Neural cell (in vitro differentiated cells): ENCODE data around the gene CD81. TPM values are rescaled to one million over a fixed set of nuclear protein-coding genes. Genes with fewer than 3 reads are reported as not detected.

Experiments
- H2AFZ ChIP-seq: fragments of 200-600, 300-800 bp; sonication (generic), shearing (Covaris generic); 2 replicates; pipeline ENCODE4 v1.6.0; 2014; ENCODE audit warnings: low read depth, mild to moderate bottlenecking, antibody characterized with exemption, low read length, moderate library complexity
- H3F3A ChIP-seq: fragments of 200-600 bp; shearing (Covaris generic); 2 replicates; pipeline ENCODE4 v1.6.1; 2016; ENCODE audit warnings: mild to moderate bottlenecking, moderate library complexity, mixed read lengths, antibody characterized with exemption, low read length; ENCODE audit not compliant: insufficient read depth, poor library complexity, severe bottlenecking
- H3K27ac ChIP-seq: fragments of 200-600, 300-800 bp; sonication (generic), shearing (Covaris generic); 2 replicates; pipeline ENCODE4 v1.5.1; 2014; ENCODE audit warnings: mild to moderate bottlenecking, low read length, moderate library complexity
- H3K27me3 ChIP-seq: fragments of 300-800, 200-600 bp; sonication (generic), shearing (Covaris generic); 2 replicates; pipeline ENCODE4 v1.6.0; 2014; ENCODE audit warnings: mild to moderate bottlenecking, low read depth, low read length, moderate library complexity; ENCODE audit not compliant: insufficient read depth
- H3K36me3 ChIP-seq: fragments of 300-800, 200-600 bp; sonication (generic), shearing (Covaris generic); 2 replicates; pipeline ENCODE4 v1.5.1; 2014; ENCODE audit warnings: mild to moderate bottlenecking, antibody characterized with exemption, low read length, moderate library complexity; ENCODE audit not compliant: insufficient read depth
- H3K4me2 ChIP-seq: fragments of 300-800, 200-600 bp; sonication (generic), shearing (Covaris generic); 2 replicates; pipeline ENCODE4 v1.6.0; 2014; ENCODE audit warnings: mild to moderate bottlenecking, low read length
- H3K4me3 ChIP-seq: fragments of 300-800, 200-600 bp; sonication (generic), shearing (Covaris generic); 2 replicates; pipeline ENCODE4 v1.5.1; 2014; ENCODE audit warnings: mild to moderate bottlenecking, low read length, moderate library complexity
- H3K79me2 ChIP-seq: fragments of 200-600 bp; shearing (Covaris generic); replicated peaks from 2 replicates; pipeline ENCODE4 v1.6.0; 2014; ENCODE audit warnings: mild to moderate bottlenecking, low read length, moderate library complexity; ENCODE audit not compliant: insufficient read depth
- H3K9ac ChIP-seq: fragments of 300-800, 200-600 bp; sonication (generic), shearing (Covaris generic); 2 replicates; pipeline ENCODE4 v1.6.1; 2016; ENCODE audit warnings: mild to moderate bottlenecking, low read length, mixed read lengths
- H3K9me2 ChIP-seq: fragments of 200-600 bp; shearing (Covaris generic); 2 replicates; pipeline ENCODE4 v1.6.1; 2016; ENCODE audit warnings: mild to moderate bottlenecking, low read length, mixed read lengths; ENCODE audit not compliant: insufficient read depth
- H3K9me3 ChIP-seq: fragments of 200-600, 300-800 bp; sonication (generic), shearing (Covaris generic); 2 replicates; pipeline ENCODE4 v1.6.1; 2016; ENCODE audit warnings: mild to moderate bottlenecking, mixed run types, low read length, moderate library complexity, mixed read lengths
- H4K20me1 ChIP-seq: fragments of 200-600 bp; shearing (Covaris generic); 2 replicates; pipeline ENCODE4 v1.6.1; 2016; ENCODE audit warnings: mild to moderate bottlenecking, mixed run types; ENCODE audit not compliant: insufficient read depth
- CTCF ChIP-seq: fragments of 450-650 bp; IDR thresholded peaks from 2 replicates; pipeline ENCODE4 v1.5.1; 2014; ENCODE audit warnings: antibody characterized with exemption, mild to moderate bottlenecking, moderate library complexity; ENCODE audit not compliant: poor library complexity, severe bottlenecking
- EP300 ChIP-seq: fragments of 450-650 bp; conservative IDR thresholded peaks from 2 replicates; pipeline ENCODE4 v1.6.1; 2014; ENCODE audit warnings: antibody characterized with exemption, mild to moderate bottlenecking, moderate library complexity; ENCODE audit not compliant: poor library complexity, severe bottlenecking
- EZH2 ChIP-seq: fragments of 200-600, 300-800 bp; shearing (Covaris generic), sonication (generic); IDR thresholded peaks from 2 replicates; pipeline ENCODE4 v1.6.1; 2014; ENCODE audit warnings: antibody characterized with exemption, low read length, borderline replicate concordance, mild to moderate bottlenecking; ENCODE audit not compliant: insufficient read depth, poor library complexity, severe bottlenecking
- MXI1 ChIP-seq: fragments of 450-650 bp; conservative IDR thresholded peaks from 2 replicates; pipeline ENCODE4 v1.6.1; 2014; ENCODE audit warnings: antibody characterized with exemption, mild to moderate bottlenecking; ENCODE audit not compliant: poor library complexity, severe bottlenecking
- POLR2AphosphoS5 ChIP-seq: IDR thresholded peaks from 2 replicates; pipeline ENCODE4 v1.6.1; 2012
- RAD21 ChIP-seq: fragments of 450-650 bp; conservative IDR thresholded peaks from 2 replicates; pipeline ENCODE4 v1.6.1; 2014; ENCODE audit warnings: antibody characterized with exemption, mild to moderate bottlenecking, moderate library complexity
- SMC3 ChIP-seq: fragments of 450-650 bp; conservative IDR thresholded peaks from 2 replicates; pipeline ENCODE4 v1.6.1; 2014; ENCODE audit warnings: antibody characterized with exemption, mild to moderate bottlenecking, moderate library complexity; ENCODE audit not compliant: poor library complexity
- TAF1 ChIP-seq: IDR thresholded peaks from 2 replicates; pipeline ENCODE4 v1.6.1; 2012; ENCODE audit warnings: low read depth
- polyA plus RNA-seq: library from polyadenylated mRNA; depleted of rRNA; stranded (reverse); fragments of >200 nt; gene quantifications from 2 replicates; pipeline ENCODE4 v1.2.3, GENCODE V29; 2014
- TF ChIP-seq, protein P1 (sequence below): IDR thresholded peaks from 2 replicates; pipeline ENCODE4 v1.6.1; 2012; ENCODE audit warnings: borderline replicate concordance

The CD81 gene
- polyA plus RNA-seq, 1 donor from 2014 or later = 97.8 TPM

DNA sequence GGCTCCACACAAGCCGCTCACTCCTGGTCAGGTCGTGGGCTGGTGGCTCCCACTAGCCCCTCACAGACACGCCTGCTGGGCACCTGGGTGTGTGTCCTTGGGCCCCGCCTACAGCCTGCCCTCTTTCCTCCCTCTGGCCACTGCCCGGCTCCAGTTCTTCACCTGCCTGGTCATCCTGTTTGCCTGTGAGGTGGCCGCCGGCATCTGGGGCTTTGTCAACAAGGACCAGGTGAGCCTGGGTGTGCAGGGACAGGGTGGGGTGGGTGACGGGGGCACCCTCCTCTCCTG is 17.7 kb downstream of the CD81 start:
- no peak overlapping the region for H3K27ac ChIP-seq
- H3F3A ChIP-seq = no peaks in the 10 kb centered on the region
- no peak overlapping the region for H3K4me3 ChIP-seq
- H2AFZ ChIP-seq = no peak overlapping the region
- no peak overlapping the region for H3K9ac ChIP-seq
- H4K20me1 ChIP-seq = no peaks in the 10 kb centered on the region
- no peaks in the 10 kb centered on the region for H3K79me2 ChIP-seq
- H3K9me2 ChIP-seq = no peaks in the 10 kb centered on the region
- H3K27me3 ChIP-seq = no peaks in the 10 kb centered on the region
- H3K36me3 ChIP-seq = no peaks in the 10 kb centered on the region
- H3K4me2 ChIP-seq = no peak overlapping the region
- TF ChIP-seq RAD21 (no peak), EP300 (no peak), CTCF (no peak), MXI1 (no peak), POLR2AphosphoS5 (no peak), SMC3 (no peak), TAF1 (no peak), EZH2 (no peak)
- TF ChIP-seq, protein P1, sequence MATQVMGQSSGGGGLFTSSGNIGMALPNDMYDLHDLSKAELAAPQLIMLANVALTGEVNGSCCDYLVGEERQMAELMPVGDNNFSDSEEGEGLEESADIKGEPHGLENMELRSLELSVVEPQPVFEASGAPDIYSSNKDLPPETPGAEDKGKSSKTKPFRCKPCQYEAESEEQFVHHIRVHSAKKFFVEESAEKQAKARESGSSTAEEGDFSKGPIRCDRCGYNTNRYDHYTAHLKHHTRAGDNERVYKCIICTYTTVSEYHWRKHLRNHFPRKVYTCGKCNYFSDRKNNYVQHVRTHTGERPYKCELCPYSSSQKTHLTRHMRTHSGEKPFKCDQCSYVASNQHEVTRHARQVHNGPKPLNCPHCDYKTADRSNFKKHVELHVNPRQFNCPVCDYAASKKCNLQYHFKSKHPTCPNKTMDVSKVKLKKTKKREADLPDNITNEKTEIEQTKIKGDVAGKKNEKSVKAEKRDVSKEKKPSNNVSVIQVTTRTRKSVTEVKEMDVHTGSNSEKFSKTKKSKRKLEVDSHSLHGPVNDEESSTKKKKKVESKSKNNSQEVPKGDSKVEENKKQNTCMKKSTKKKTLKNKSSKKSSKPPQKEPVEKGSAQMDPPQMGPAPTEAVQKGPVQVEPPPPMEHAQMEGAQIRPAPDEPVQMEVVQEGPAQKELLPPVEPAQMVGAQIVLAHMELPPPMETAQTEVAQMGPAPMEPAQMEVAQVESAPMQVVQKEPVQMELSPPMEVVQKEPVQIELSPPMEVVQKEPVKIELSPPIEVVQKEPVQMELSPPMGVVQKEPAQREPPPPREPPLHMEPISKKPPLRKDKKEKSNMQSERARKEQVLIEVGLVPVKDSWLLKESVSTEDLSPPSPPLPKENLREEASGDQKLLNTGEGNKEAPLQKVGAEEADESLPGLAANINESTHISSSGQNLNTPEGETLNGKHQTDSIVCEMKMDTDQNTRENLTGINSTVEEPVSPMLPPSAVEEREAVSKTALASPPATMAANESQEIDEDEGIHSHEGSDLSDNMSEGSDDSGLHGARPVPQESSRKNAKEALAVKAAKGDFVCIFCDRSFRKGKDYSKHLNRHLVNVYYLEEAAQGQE = no peak
- no peaks in the 10 kb centered on the region for H3K9me3 ChIP-seq

- TF ChIP-seq CTCF = no peak
- no peak for TF ChIP-seq MXI1
- no peak for TF ChIP-seq TAF1
- no peak for TF ChIP-seq EZH2
- no peak for TF ChIP-seq POLR2AphosphoS5
- TF ChIP-seq, protein P1 = no peak
- no peak for TF ChIP-seq EP300
- TF ChIP-seq RAD21 = no peak
- no peak for TF ChIP-seq SMC3
- H3K9ac ChIP-seq = no peak overlapping the region
- H3K27me3 ChIP-seq = no peaks in the 10 kb centered on the region
- H4K20me1 ChIP-seq = no peaks in the 10 kb centered on the region
- no peaks in the 10 kb centered on the region for H3F3A ChIP-seq
- no peaks in the 10 kb centered on the region for H3K9me3 ChIP-seq
- H3K9me2 ChIP-seq = no peaks in the 10 kb centered on the region
- H3K36me3 ChIP-seq = no peaks in the 10 kb centered on the region
- no peak overlapping the region for H3K4me3 ChIP-seq
- no peak overlapping the region for H3K4me2 ChIP-seq
- H2AFZ ChIP-seq = no peak overlapping the region
- H3K27ac ChIP-seq = no peak overlapping the region
- H3K79me2 ChIP-seq = no peaks in the 10 kb centered on the region
Measured at GRCh38 chr11:2395211-2395730, 18.2 kb downstream of the CD81 start.
